HFF-Myc (cell line): ENCODE data around the gene CDH23.

Experiments used
- DNase-seq: peaks from one replicate; pipeline ENCODE4 v3.0.0-alpha.2; 2011; ENCODE audit warnings: low read depth; ENCODE audit errors: extremely low read depth
- H3K4me3 ChIP-seq: replicated peaks from 2 replicates; pipeline ENCODE4 v1.5.1; 2011; ENCODE audit warnings: low read depth, mild to moderate bottlenecking, control low read depth, low read length
- CTCF ChIP-seq: IDR thresholded peaks from 2 replicates; pipeline ENCODE4 v1.5.1; 2012; ENCODE audit warnings: mild to moderate bottlenecking, low read depth, low read length, control low read depth; ENCODE audit errors: missing control alignments

CDH23 gene

GRCh38 chr10:71401056-71401455 is 4.3 kb downstream of the CDH23 start:
- TF ChIP-seq CTCF = no peak
- no peak for DNase-seq
- no peak overlapping the region for H3K4me3 ChIP-seq

GRCh38 chr10:71402005-71402404 is 5.3 kb downstream of the CDH23 start:
- no peak for TF ChIP-seq CTCF
- H3K4me3 ChIP-seq = no peak overlapping the region
- DNase-seq = no peak

GRCh38 chr10:71404503-71405295 is 8.0 kb downstream of the CDH23 start:
- H3K4me3 ChIP-seq = no peak overlapping the region
- no peak for DNase-seq
- TF ChIP-seq CTCF = no peak

GRCh38 chr10:71406878-71407277 is 10.2 kb downstream of the CDH23 start:
- TF ChIP-seq CTCF = no peak
- no peak overlapping the region for H3K4me3 ChIP-seq
- no peak for DNase-seq

GRCh38 chr10:71408436-71409225 is 11.9 kb downstream of the CDH23 start:
- H3K4me3 ChIP-seq = no peak overlapping the region
- DNase-seq = no peak
- no peak for TF ChIP-seq CTCF

- TF ChIP-seq CTCF = no peak
- DNase-seq = no peak
- no peak overlapping the region for H3K4me3 ChIP-seq
Observed at GRCh38 chr10:71409516-71410104, 12.9 kb downstream of the CDH23 start.
